Measurements from ENCODE around the gene CDKN2AIP. TPM values are rescaled to one million over a fixed set of nuclear protein-coding genes. Genes with fewer than 3 reads are reported as not detected.

The CDKN2AIP gene
- total and polyA plus RNA-seq, 10 donors, result 11.6 to 27.9 (median 17.8) TPM

- H3K4me1 ChIP-seq, result peaks cover 35 to 65% (median 55%) of the 10 kb centered on the region in 6 donors
- peaks cover 0 to 43% (median 35%) of the 10 kb centered on the region in 6 donors for H3K36me3 ChIP-seq
- H3K4me3 ChIP-seq, result peak overlapping the region; percentile 76 to 99 (median 89)
- H3K27me3 ChIP-seq (replicated peaks in 1 of 7), result no peaks in the 10 kb centered on the region
- no peak for TF ChIP-seq POLR2A (IDR thresholded peaks at IDR 0.05)
- peak in 1 of 11 experiments; percentile 1 for TF ChIP-seq CTCF (IDR thresholded peaks at IDR 0.05 in 8 of 11, conservative IDR thresholded peaks at IDR 0.05 in 3 of 11)
- intact Hi-C loops (cut with DNase I; ENCODE audit: low total_unique reads), result loop anchor here (10.0 kb wide), 1 partner anchor 60 kb away; the partner anchor contains the start of gene ING2
- peak overlapping the region; percentile 93 to 99 (median 96) for H3K27ac ChIP-seq
- WGBS, 5 donors, result 0 to 2% (median 0%) methylated on average over 11 to 26 of the region's 26 CpGs
- DNase-seq, result peak; percentile 95
- no peaks in the 10 kb centered on the region for H3K9me3 ChIP-seq
These were observed 627 bp downstream of the CDKN2AIP start for GRCh38 chr4:183445097-183445428.

GRCh38 chr4:183447646-183448045 is 3.2 kb downstream of the CDKN2AIP start:
- intact Hi-C loops (cut with DNase I; ENCODE audit: low total_unique reads), result loop anchor here (10.0 kb wide), 1 partner anchor 57 kb away; the partner anchor contains the start of gene ING2
- H3K36me3 ChIP-seq, result peaks cover 0 to 68% (median 43%) of the 10 kb centered on the region in 6 donors
- H3K4me3 ChIP-seq, result no peak overlapping the region
- H3K27me3 ChIP-seq (replicated peaks in 1 of 7), result no peaks in the 10 kb centered on the region
- DNase-seq, result no peak
- no peak for TF ChIP-seq POLR2AphosphoS5 (IDR thresholded peaks at IDR 0.05)
- no peak for TF ChIP-seq CTCF (IDR thresholded peaks at IDR 0.05 in 8 of 11, conservative IDR thresholded peaks at IDR 0.05 in 3 of 11)
- TF ChIP-seq POLR2A (IDR thresholded peaks at IDR 0.05), result no peak
- peaks cover 35 to 71% (median 55%) of the 10 kb centered on the region in 6 donors for H3K4me1 ChIP-seq
- no peaks in the 10 kb centered on the region for H3K9me3 ChIP-seq
- WGBS, 5 donors, result 70 to 82% (median 73%) methylated on average over 5 of the region's 5 CpGs
- H3K27ac ChIP-seq, result no peak overlapping the region

GRCh38 chr4:183448436-183448835 is 4.0 kb downstream of the CDKN2AIP start:
- no peaks in the 10 kb centered on the region for H3K9me3 ChIP-seq
- H3K36me3 ChIP-seq, result peaks cover 0 to 76% (median 43%) of the 10 kb centered on the region in 6 donors
- H3K27ac ChIP-seq, result no peak overlapping the region
- WGBS, 5 donors, result 76 to 86% (median 83%) methylated on average over 3 of the region's 3 CpGs
- H3K27me3 ChIP-seq (replicated peaks in 1 of 7), result no peaks in the 10 kb centered on the region
- peaks cover 35 to 64% (median 47%) of the 10 kb centered on the region in 6 donors for H3K4me1 ChIP-seq
- intact Hi-C loops (cut with DNase I; ENCODE audit: low total_unique reads), result loop anchor here (10.0 kb wide), 1 partner anchor 56 kb away; the partner anchor contains the start of gene ING2
- TF ChIP-seq POLR2AphosphoS5 (IDR thresholded peaks at IDR 0.05) (no peak), POLR2A (IDR thresholded peaks at IDR 0.05) (no peak), CTCF (IDR thresholded peaks at IDR 0.05 in 8 of 11, conservative IDR thresholded peaks at IDR 0.05 in 3 of 11) (no peak)
- DNase-seq, result no peak
- H3K4me3 ChIP-seq, result no peak overlapping the region

- Histone ChIP-seq H3K27me3 (replicated peaks in 1 of 7) (no peaks in the 10 kb centered on the region), H3K4me1 (peaks cover 33 to 58% (median 44%) of the 10 kb centered on the region in 6 donors), H3K4me3 (no peak overlapping the region), H3K27ac (no peak overlapping the region), H3K36me3 (peaks cover 0 to 82% (median 43%) of the 10 kb centered on the region in 6 donors), H3K9me3 (no peaks in the 10 kb centered on the region)
- intact Hi-C loops (cut with DNase I; ENCODE audit: low total_unique reads), result loop anchor here (10.0 kb wide), 1 partner anchor 55 kb away; the partner anchor contains the start of gene ING2
- WGBS, 5 donors, result 87 to 96% (median 91%) methylated on average over 5 of the region's 5 CpGs
- TF ChIP-seq POLR2A (IDR thresholded peaks at IDR 0.05), result no peak
- no peak for TF ChIP-seq POLR2AphosphoS5 (IDR thresholded peaks at IDR 0.05)
- no peak for TF ChIP-seq CTCF (IDR thresholded peaks at IDR 0.05 in 8 of 11, conservative IDR thresholded peaks at IDR 0.05 in 3 of 11)
- DNase-seq, result no peak
These were observed 4.9 kb downstream of the CDKN2AIP start for GRCh38 chr4:183449193-183449882.

Data from spleen (tissue), 11 donors.